Ectodermal cell (in vitro differentiated cells): Measurements from ENCODE around the gene ATP5F1E.

ENCODE experiments used
- H3K27ac ChIP-seq: 2 replicates; pipeline ENCODE4 v1.7.0; 2013; ENCODE audit warnings: mild to moderate bottlenecking, low read depth, low read length; ENCODE audit not compliant: insufficient read depth, poor library complexity, severe bottlenecking
- H3K27me3 ChIP-seq: 2 replicates; pipeline ENCODE4 v1.7.0; 2013; ENCODE audit warnings: mild to moderate bottlenecking, low read length; ENCODE audit not compliant: insufficient read depth, control insufficient read depth, poor library complexity, severe bottlenecking
- H3K36me3 ChIP-seq: one replicate; pipeline ENCODE4 v1.7.0; 2013; ENCODE audit warnings: low read length; ENCODE audit not compliant: control insufficient read depth, insufficient read depth
- H3K4me1 ChIP-seq: one replicate; pipeline ENCODE4 v1.7.0; 2013; ENCODE audit warnings: low read length; ENCODE audit not compliant: control insufficient read depth, insufficient read depth
- H3K4me3 ChIP-seq: 2 replicates; pipeline ENCODE4 v1.7.0; 2013; ENCODE audit warnings: low read depth, low read length, control low read depth; ENCODE audit not compliant: insufficient read depth
- H3K9me3 ChIP-seq: 2 replicates; pipeline ENCODE4 v1.7.0; 2013; ENCODE audit warnings: mild to moderate bottlenecking, low read length, moderate library complexity; ENCODE audit not compliant: control insufficient read depth
- WGBS, 2 experiments: methylation state at CpG; one replicate each; pipeline ENCODE4 v1.1.7; 2013; ENCODE audit warnings: missing lambda C conversion rate in 2 of 2; 5-methylcytosine and 5-hydroxymethylcytosine counted together

The ATP5F1E gene

GRCh38 chr20:58982406-58983114, 49.6 kb downstream of the ATP5F1E start:
- Histone ChIP-seq H3K4me3 (peak overlapping the region; percentile 70), H3K27ac (no peak overlapping the region), H3K9me3 (no peaks in the 10 kb centered on the region), H3K4me1 (no peaks in the 10 kb centered on the region), H3K36me3 (peaks cover 7% of the 10 kb centered on the region), H3K27me3 (no peaks in the 10 kb centered on the region)
- WGBS, 2 experiments = 95 to 97% methylated on average over 12 of the region's 12 CpGs

GRCh38 chr20:58981628-58982364, 50.3 kb downstream of the ATP5F1E start:
- H3K27me3 ChIP-seq = no peaks in the 10 kb centered on the region
- no peaks in the 10 kb centered on the region for H3K9me3 ChIP-seq
- no peak overlapping the region for H3K27ac ChIP-seq
- no peaks in the 10 kb centered on the region for H3K4me1 ChIP-seq
- H3K4me3 ChIP-seq = peak overlapping the region; percentile 70
- 22 to 24% methylated on average over 28 to 29 of the region's 29 CpGs for WGBS, 2 experiments
- peaks cover 5% of the 10 kb centered on the region for H3K36me3 ChIP-seq

GRCh38 chr20:58980711-58981627, 51.2 kb downstream of the ATP5F1E start, which contains the start of gene NELFCD:
Gene NELFCD (plus strand): TSS chr20:58981256. CDS start chr20:58981310, 54 bp downstream.
- Histone ChIP-seq H3K36me3 (no peaks in the 10 kb centered on the region), H3K9me3 (no peaks in the 10 kb centered on the region), H3K27ac (no peak within 1 kb of the TSS), H3K4me1 (no peaks in the 10 kb centered on the region), H3K27me3 (no peaks in the 10 kb centered on the region), H3K4me3 (peak within 1 kb of the TSS; percentile 70)
- 12% methylated on average over 109 of the region's 109 CpGs for WGBS, 2 experiments

- Histone ChIP-seq H3K9me3 (no peaks in the 10 kb centered on the region), H3K27me3 (no peaks in the 10 kb centered on the region), H3K4me1 (no peaks in the 10 kb centered on the region), H3K27ac (no peak overlapping the region), H3K4me3 (no peak overlapping the region), H3K36me3 (no peaks in the 10 kb centered on the region)
- 69 to 71% methylated on average over 6 of the region's 6 CpGs for WGBS, 2 experiments
Measured at GRCh38 chr20:58978351-58979190, 53.6 kb downstream of the ATP5F1E start.

- WGBS, 2 experiments = 87 to 96% methylated on average over 3 of the region's 3 CpGs
- H3K36me3 ChIP-seq = no peaks in the 10 kb centered on the region
- no peaks in the 10 kb centered on the region for H3K27me3 ChIP-seq
- H3K4me3 ChIP-seq = no peak overlapping the region
- H3K27ac ChIP-seq = no peak overlapping the region
- no peaks in the 10 kb centered on the region for H3K4me1 ChIP-seq
- H3K9me3 ChIP-seq = no peaks in the 10 kb centered on the region
Measured at GRCh38 chr20:58976061-58976730, 55.9 kb downstream of the ATP5F1E start.
